ENCODE data around the gene GSTO1. TPM values are rescaled to one million over a fixed set of nuclear protein-coding genes. Genes with fewer than 3 reads are reported as not detected.

The GSTO1 gene
- total RNA-seq, 1 donor from 2014 or later, result 46.7 TPM

GRCh38 chr10:104276192-104276591 is 21.5 kb downstream of the GSTO1 start:
- DNase-seq (ENCODE audit: low read depth), result no peak

GRCh38 chr10:104277785-104278184 is 23.1 kb downstream of the GSTO1 start:
- DNase-seq (ENCODE audit: low read depth), result no peak

- no peak for DNase-seq (ENCODE audit: low read depth)
These were observed 25.0 kb downstream of the GSTO1 start for GRCh38 chr10:104279550-104280259.

GRCh38 chr10:104281694-104282093 is 27.0 kb downstream of the GSTO1 start:
- DNase-seq (ENCODE audit: low read depth), result no peak

- DNase-seq (ENCODE audit: low read depth), result no peak
These were observed 30.2 kb downstream of the GSTO1 start for GRCh38 chr10:104284846-104285245.

- DNase-seq (ENCODE audit: low read depth), result no peak
These were observed 32.2 kb downstream of the GSTO1 start for GRCh38 chr10:104286939-104287338.

- no peak for DNase-seq (ENCODE audit: low read depth)
These were observed 33.7 kb downstream of the GSTO1 start for GRCh38 chr10:104288355-104288754.

GRCh38 chr10:104291439-104291951 is 36.8 kb downstream of the GSTO1 start:
- DNase-seq (ENCODE audit: low read depth), result peak; percentile 65

- DNase-seq (ENCODE audit: low read depth), result peak; percentile 28
These were observed 38.3 kb downstream of the GSTO1 start for GRCh38 chr10:104293011-104293410.

- DNase-seq (ENCODE audit: low read depth), result no peak
These were observed 39.2 kb downstream of the GSTO1 start for GRCh38 chr10:104293781-104294321.

GRCh38 chr10:104296687-104297436 is 42.2 kb downstream of the GSTO1 start:
- DNase-seq (ENCODE audit: low read depth), result no peak

- no peak for DNase-seq (ENCODE audit: low read depth)
These were observed 43.3 kb downstream of the GSTO1 start for GRCh38 chr10:104297697-104298660.

- DNase-seq (ENCODE audit: low read depth), result no peak
These were observed 44.6 kb downstream of the GSTO1 start for GRCh38 chr10:104299031-104299904.

- DNase-seq (ENCODE audit: low read depth), result peak; percentile 74
These were observed 45.5 kb downstream of the GSTO1 start for GRCh38 chr10:104300002-104300735.

GRCh38 chr10:104300736-104301292 is 46.1 kb downstream of the GSTO1 start:
- peak; percentile 95 for DNase-seq (ENCODE audit: low read depth)

- no peak for DNase-seq (ENCODE audit: low read depth)
These were observed 47.4 kb downstream of the GSTO1 start for GRCh38 chr10:104301907-104302690.

GRCh38 chr10:104303594-104304355 is 49.1 kb downstream of the GSTO1 start:
- DNase-seq (ENCODE audit: low read depth), result no peak

GRCh38 chr10:104304356-104304745 is 49.7 kb downstream of the GSTO1 start:
- DNase-seq (ENCODE audit: low read depth), result no peak

All from renal cortical epithelial cell (primary cell).